ENCODE results near the gene TNS1.
"Not testable (repeated sequence)": the region's sequence is repeated elsewhere in the genome, so short reads cannot be mapped to it uniquely, and the experiment has no call there.

Gene TNS1

DNA sequence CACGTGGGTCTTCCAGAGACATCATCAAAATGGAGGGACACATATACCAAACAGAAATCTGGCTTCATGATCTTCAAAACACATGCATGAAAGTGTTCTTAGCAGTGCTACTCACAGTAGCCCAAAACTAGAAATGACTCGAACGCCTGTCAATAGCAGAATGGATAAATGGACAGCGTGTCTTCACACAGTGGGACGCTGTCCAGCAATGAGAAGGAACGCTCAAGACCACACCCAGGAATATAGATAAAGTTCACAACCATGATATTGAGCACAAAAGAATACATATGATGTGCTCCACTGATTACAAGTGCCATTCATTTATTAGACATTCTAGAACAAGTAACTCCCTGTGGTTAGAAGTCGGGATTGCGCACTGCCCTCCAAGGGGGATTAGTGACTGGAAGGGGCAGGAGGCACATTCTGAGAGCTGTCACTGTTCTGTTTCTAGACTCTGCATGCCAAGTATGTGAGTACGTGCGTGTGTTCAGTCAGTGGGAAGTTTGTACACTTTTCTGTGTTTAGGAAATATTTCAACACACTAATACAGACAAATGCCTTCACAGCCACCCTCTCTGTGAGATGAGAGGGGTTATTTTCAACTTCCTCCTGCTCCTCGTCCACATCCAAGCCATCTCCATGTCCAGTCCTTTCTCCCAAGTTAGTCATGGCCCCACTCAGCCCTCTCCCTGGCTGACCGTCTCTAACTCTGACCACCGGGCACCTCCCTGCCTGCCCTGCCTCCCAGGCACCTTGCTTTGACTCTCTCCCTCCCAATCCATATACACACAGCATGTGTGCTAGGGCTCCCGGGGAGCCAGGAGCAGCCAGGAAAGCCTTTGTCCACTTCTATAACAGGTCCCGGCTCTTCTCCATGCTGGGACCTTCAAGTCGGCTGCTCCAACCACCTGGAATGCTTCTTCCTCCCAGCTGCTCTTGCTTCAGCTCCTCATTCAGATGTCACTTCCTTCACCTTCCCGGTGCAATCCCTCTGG lies 26.9 kb upstream of the TNS1 start:
- no peak for DNase-seq

- DNase-seq = no peak
Measured at GRCh38 chr2:218028562-218029348, 26.0 kb upstream of the TNS1 start.

- no peak for DNase-seq
Measured at GRCh38 chr2:218028189-218028495, 25.3 kb upstream of the TNS1 start.

DNA sequence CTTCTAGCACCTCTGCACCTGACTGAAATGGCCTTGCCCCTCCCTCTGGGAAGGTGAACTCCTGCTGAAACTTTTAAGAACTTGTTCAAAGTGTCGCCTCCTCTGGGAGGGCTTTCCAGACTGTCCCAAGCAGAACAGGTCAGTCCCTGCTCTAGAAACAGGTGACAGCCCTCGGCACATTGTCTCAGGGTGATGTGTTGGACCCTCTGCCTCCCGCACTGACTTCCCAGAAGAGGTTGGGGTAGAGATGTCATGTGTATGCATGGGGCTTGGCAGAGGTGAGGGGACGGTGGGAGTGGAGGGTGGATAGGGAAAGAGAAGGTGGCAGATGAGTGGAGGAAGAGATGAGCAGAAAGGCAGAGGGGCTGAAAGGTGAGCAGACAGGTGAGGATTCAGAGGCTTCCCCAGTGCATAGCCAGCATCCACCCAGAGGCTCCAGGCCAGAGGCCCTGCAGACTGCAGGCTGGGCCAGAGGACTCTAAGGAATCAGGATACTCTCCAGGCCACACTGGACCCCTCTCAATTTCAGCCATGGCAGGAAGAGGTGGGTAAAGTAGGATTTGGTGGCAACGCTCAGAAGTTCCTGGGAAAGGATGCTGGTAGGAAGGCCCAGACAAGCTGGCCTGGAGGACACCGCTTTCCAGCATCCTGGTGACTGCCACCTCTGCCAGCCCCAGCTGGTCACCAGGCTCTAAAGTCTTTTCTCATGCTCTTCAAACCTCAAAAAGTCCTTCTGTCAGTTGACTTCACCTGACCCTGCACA lies 24.8 kb upstream of the TNS1 start:
- DNase-seq = no peak

GRCh38 chr2:218026676-218027425 lies 24.1 kb upstream of the TNS1 start:
- DNase-seq = no peak

GRCh38 chr2:218026244-218026643 lies 23.4 kb upstream of the TNS1 start:
- no peak for DNase-seq

- no peak for DNase-seq
Measured at GRCh38 chr2:218024871-218025270, 22.1 kb upstream of the TNS1 start.

- no peak for DNase-seq
Measured at GRCh38 chr2:218024336-218024735, 21.5 kb upstream of the TNS1 start.

DNA sequence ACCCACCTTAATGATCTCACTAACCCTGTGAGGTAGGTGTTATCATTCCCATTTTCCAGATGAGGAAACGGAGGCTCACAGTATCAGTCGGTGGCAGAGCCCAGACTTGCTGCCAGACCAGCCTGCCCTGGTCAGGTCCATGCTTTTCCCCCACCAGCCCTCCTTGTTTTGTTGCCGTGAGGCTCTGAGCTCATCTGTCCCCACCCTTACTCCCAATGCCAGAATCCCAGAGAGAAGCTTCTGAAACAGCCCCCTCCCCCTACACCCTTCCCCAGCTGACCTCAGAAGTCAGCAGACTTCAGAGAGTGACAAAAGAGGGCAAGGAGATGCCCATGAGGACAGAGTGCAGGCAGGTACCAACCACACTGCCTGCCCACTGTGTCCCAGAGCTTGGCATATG lies 20.8 kb upstream of the TNS1 start:
- DNase-seq = no peak

DNA sequence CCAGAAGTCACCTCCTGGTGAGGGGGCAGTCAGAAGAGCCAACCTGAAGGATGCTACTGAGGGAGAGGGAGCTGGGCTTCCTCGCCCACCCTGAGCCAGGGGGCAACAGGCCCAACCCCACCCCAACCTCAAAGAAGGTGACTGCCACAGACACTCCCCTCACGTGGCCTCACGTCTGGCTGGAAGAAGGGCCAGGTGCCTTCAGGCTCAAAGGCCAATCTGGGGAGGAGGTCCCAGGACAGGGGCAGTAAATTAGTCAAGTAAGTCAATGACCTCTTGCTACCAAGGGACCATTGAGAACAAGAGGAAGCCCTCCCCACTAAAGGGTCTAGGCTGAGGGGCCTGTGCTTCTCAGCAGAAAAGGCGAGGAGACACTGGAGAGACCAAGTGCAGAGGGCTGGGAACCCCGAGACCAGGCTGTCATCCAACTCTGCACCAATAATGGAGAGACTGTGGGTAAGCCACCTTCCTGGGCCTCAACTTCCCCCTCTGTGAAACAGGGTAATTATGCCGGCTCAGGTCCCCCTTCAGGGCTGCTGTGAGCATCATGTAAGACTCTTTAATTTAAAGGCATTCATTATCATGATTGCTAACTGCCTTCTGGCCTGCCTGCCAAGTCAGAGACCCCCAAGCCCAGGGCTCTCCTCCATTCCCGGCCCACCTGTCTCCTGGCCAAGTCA lies 20.2 kb upstream of the TNS1 start:
- no peak for DNase-seq

DNA sequence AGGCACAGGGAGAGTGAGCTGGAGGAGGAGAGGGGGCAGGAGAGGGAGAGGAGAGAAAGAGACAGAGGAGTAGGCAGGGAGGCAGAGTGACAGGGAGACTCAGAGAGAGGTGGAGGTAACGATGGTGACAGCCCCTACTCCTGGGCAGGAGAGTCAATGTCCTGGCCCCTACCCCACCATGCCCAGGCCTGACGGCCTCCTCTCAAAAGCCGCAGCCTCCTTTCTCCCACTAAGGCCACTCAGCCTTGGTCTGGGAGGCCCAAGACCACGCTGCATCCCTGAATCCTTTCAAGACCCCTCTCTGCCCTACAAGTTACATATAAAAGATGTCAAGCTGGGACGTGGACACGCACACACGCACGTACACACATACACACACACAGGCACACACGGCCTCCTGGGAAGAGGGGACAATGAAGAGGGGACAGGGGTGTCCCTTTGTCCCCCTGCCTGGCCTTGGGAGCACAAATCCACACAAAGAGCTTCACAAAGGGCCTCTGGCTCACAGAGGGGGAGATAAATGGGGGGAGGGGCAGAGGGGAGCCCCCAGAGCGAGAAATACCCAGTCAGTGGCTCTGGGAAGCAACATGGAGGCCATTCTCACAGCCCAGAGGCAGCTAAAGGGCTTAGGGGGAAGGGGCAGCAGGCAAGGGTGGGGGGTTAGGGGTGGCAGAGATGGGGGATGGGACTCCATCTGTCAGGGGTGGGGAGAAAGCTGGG lies 19.5 kb upstream of the TNS1 start:
- DNase-seq = no peak

- DNase-seq = no peak
Measured at GRCh38 chr2:218021536-218022071, 18.8 kb upstream of the TNS1 start.

DNA sequence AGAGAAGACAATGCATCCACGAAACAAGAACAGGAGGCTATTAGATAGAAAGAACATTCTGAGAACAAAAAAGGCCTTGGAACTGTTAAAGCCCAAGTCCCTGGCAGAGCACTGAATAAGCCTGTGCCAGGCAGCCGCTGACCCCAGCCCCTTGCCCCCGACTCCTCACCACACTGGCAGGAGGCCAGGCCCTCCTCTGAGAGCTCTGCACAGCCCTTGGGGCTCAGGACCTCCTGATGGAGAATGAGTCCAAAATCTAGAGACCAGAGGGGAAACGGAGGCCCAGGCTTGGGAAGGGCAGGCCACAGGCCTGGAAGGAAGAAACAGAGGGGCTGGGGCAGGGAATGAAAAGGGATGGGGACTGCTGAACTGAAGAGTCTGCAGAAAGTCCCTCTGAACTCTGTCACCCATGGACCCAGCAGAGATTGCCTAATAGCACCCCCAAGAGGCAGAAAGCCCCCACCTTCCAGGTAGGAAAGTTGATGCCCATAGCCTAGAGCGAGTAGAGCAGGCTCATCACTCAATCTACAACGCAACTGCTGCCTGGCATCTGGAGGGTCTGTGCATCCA lies 18.3 kb upstream of the TNS1 start:
- no peak for DNase-seq

- DNase-seq = no peak
Measured at GRCh38 chr2:218020281-218020680, 17.5 kb upstream of the TNS1 start.

GRCh38 chr2:218019411-218020060 lies 16.7 kb upstream of the TNS1 start:
- DNase-seq = no peak

DNA sequence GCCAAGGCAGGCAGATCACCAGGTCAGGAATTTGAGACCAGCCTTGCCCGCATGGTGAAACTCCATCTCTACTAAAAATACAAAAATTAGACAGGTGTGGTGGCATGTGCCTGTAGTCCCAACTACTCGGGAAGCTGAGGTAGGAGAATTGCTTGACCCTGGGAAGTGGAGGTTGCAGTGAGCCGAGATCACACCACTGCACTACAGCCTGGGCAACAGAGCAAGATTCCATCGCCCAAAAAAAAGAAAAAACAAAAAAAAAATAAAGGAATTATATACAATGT lies 16.0 kb upstream of the TNS1 start:
- DNase-seq = not testable (repeated sequence)

DNA sequence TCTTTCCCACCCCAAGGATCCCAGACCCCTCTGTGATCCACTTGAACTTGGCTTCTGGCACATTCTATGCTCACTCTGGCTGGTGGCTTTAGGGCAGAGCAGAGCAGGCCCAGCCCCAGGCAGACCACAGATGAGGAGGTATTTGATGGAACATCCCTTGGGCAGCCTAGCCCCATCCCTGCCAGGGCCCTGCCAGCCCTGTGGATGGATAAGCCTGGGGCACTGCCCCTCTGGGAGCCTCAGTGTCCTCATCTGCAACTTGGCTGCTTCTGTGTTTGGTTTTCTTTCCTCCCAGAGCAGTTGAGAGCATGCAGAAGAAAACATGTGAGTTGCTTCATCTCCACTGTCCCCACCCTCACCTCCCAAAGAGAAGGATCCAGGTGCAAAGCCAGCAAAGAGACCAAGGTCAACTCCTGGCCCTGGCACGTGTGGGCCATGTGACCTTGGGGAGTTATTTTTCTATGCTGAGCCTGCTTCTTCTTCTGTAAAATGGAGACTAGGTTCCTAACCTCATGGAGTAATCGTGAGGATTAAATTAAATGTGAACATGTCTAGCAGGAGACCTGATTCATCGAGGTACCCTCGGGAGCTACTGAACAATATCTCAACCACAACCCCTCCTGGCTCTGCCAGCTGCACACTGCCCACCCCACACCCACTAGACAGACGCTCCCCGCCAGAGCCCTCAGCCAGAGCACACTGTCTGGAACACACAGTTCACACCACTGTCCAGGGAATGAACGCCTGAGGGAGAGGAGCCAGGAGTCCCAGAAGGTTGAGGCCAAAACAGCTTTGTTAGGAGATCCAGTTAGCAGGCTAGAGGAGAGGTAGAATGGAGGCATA lies 14.6 kb upstream of the TNS1 start:
- DNase-seq = no peak

- no peak for DNase-seq
Measured at GRCh38 chr2:218016810-218017209, 14.0 kb upstream of the TNS1 start.

Measured in CD4-positive, alpha-beta T cell treated with Interleukin-17A for 4 hours (primary cell).